ENCODE results near the gene DACT3.

Gene DACT3

DNA sequence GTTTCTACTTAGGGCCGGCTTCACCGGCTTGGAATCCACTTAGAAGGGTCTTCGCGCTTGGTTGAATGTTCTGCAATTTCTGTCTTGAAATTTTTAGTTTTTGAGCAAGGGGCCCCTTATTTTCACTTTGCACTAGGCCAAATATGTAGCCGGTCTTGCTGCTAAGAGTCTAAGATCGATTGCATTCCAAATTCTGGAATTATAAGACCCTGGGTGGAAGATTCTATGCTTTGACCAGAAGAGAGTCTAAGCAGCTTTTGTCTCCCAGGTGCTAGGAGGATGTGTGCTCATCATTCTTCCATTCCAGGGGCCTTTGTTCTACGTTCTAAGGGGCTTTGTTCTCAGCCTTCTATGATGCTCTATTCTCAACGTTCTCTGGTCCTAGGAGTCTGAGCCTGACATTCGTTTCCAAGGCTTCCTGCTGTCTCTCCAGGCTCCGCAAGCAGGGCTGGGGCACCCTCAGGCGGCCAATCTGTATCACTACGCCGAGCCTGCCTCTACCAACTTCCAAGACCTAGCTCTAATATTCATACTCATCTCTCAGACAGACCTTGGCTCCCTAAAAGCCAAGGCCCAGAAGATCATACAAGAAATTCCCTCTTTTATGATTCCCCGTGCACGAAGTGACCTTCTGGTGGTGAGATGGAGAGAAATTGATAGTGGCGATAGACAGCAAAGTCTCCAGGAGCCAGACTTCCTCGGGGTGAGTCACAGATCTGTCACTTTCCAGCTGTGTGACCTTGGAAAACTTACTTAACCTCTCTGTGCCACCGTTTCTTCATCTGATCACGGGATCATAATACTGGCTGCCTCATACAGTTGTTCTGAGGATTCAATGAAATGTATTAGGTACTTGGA is 982 bp upstream of the DACT3 start:
- DNase-seq = peak; percentile 38

GRCh38 chr19:46660551-46661019 is 397 bp downstream of the DACT3 start:
- no peak for DNase-seq

- DNase-seq = no peak
These were observed 919 bp downstream of the DACT3 start for GRCh38 chr19:46660008-46660517.

GRCh38 chr19:46659151-46660007 is 1.6 kb downstream of the DACT3 start:
- DNase-seq = no peak

DNA sequence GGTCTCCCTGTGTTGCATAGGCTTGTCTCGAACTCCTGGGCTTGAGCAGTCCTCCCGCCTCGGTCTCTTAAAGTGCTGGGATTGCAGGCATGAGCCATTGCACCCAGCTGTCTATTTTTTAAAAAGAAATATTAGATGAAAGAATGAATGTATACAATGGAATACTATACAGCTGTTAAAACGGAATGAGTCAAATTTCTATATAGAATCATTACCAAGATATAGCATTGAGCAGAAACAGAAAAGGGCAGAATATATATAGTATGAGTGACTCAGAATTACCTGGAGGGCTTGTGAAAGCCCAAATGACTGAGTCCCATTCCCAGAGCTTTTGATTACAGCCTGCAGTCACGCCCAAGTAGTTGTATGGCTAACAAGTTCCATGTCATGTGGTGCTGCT is 4.4 kb downstream of the DACT3 start:
- DNase-seq = no peak

DNA sequence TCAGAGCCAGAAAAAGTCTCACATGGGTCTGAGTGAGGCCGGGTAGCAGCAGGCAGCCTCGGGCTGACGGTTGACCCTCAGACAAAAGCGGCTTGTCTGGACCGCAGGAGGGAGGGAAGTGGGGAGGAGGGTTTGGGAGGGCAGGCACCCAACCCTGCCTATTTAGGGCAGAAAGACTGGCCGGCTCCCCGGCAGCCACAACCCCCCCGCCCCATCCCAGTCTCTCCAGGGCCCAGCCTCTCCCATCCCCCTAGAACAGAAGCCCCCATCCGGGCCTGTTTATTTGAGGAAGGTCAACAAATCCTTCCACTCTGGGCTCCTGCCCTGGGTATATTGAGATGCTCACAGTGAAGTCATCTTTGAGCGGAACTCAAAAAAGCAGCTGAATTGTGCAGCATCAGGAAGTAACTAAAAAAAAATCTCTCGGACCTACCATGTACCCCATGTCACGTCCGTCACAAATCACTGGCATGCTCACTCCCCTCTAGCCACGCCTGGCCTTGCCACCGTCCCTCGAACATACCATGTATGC is 6.3 kb downstream of the DACT3 start:
- no peak for DNase-seq

DNA sequence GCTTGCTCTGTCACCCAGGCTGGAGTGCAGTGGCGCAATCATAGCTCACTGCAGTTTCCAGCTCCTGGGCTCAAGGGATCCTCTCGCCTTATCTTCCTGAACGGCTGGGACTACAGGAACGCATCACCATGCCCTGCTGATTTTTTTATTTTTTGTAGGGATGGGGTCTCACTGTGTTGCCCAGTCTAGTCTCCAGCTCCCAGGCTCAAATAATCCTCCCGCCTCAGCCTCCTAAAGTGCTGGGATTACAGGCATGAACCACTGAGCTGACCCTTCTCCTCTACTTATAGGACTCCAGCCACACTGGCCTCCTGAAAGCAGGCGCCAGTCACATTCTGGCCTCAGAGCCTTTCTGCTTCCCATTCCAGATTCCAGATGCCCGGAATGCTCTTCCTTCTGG is 10.5 kb downstream of the DACT3 start:
- no peak for DNase-seq

- no peak for DNase-seq
These were observed 11.7 kb downstream of the DACT3 start for GRCh38 chr19:46648961-46649960.

- DNase-seq = no peak
These were observed 12.7 kb downstream of the DACT3 start for GRCh38 chr19:46648060-46648960.

DNA sequence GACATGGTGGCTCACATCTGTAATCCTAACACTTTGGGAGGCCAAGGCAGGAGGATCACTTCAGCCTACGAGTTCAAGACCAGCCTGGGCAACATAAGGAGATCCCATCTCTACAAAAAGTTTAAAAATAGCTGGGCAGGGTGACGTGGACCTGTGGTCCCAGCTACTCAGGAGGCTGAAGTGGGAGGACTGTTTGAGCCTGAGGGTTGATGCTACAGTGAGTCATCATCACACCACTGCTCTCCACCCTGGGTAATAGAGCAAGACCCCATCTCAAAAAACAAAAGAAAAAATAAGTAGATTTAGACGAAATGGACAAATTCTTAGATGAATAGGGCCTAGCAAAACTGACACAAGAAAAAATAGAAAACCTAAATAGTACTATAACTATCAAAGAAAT is 14.6 kb downstream of the DACT3 start:
- no peak for DNase-seq

- no peak for DNase-seq
These were observed 16.3 kb downstream of the DACT3 start for GRCh38 chr19:46644720-46645119.

GRCh38 chr19:46640656-46641055 is 20.3 kb downstream of the DACT3 start:
- no peak for DNase-seq

GRCh38 chr19:46639358-46640182 is 21.4 kb downstream of the DACT3 start:
- no peak for DNase-seq

DNA sequence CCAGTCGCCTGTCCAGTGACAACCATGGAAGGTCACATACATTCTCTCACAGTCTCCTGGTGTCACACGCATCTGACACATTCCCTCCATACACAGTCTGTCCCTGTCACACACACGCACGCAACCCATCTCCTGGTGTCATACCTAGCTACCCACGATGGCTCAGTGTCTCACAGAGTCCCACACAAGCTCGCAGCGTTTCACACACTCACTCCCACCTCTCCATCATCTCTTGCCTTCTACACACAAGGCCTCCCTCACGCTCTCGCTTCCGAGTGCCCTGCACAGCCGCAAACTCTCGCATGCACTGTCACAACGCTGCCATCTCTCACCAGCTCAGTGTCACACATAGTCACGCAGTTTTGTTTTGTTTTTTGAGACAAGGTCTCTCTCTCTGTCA is 23.8 kb downstream of the DACT3 start:
- no peak for DNase-seq

DNA sequence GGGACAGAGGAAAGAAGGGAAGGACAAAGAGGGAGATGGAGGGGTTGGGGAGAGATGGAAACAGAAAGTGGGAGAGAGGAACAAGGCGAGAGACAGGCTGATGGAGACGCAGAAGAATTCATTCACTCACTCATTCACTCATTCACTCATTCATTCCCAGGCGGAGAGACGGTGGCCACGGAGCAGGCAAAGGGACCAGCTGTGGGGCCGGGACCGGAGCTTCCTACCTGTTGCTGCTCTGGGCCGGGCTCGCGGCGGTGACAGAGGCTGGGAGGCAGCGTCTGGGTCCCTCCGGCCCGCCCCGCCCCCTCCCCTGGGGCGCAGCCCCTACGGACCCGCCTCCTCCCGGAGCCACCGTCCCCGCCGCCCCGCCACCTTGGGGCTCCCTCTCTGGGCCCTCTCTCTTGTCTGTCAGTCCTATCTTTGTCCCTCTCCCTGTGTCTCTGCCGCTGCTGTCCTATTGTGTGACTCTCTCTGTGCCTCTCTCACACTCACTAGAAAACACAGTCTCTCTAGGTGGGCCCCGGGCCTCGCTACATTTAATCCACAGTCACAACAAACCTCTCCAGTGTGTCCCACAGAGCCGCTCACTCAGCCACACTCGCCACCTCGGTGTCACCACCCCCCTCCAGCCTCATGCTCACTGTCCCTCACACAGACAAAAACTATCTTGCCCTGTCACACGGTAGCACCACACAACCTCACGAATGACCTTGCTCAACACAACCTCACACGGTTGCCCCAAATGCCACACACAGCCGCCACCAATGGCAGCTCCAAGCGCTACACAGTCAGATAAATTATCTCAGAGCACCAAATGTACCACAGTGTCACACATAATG is 24.8 kb downstream of the DACT3 start, which contains the start of gene GNG8:
Gene GNG8, minus strand, starts transcription at position 283 of the 842 bp plus-strand sequence. CDS start 1,520 bp downstream, outside the sequence.
- no peak for DNase-seq

DNA sequence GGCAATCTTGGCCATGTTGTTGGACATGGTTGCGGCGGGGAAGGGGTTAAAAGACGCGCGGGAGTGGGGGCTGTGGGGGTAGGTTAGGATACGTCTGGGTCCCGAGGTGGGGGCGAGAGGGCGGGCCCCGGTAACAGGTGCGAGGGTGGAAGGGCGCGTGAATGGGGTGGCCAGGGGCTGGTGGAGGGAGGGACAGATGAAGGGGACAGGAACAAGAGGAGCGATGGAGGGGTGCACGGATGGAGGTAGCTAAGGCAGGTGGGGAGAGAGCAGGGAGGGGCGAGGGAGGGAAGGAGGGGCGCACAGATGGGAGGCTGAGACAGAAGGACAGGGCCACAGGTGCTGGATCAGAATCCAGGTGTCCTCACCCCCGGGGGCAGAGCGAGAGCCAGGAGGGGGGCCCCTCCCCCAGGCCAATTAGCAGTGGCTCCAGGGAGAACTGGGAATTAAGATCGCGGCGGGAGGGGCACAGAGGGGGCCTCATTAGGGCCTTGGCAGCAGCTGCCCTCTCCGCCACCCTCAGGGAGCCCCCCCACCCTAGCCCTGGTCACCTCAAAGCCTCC is 26.2 kb downstream of the DACT3 start:
- peak; percentile 27 for DNase-seq

DNA sequence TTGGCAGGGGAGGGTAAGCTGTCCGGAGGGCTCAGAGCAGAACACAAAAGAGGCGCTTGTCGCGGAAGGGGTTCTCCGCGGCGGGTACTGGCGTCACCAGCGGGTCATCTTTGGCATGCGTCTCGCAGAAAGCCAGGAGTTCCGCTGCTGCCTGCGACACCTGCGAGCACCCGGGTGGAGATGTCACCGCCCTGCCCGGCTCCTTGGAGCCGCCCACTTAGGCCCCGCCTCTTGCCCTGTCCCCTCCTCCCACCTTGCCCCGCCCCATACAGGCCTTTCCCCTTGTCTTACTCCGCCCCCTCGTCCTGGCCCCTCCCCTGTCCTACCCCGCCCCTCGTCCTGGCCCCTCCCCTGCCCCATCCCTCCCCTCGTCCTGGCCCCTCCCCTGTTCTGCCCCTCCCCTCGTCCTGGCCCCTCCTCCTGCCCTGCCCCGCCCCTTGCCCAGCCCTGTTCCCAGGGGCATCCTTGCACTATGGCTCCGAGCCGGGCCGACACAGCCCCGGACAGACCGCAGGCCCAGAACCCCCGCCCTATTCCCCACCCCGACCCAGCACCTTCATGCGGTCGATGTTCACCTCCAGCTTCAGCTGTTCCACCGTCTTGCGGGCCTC is 26.8 kb downstream of the DACT3 start:
- no peak for DNase-seq

- DNase-seq = no peak
These were observed 27.9 kb downstream of the DACT3 start for GRCh38 chr19:46633130-46633529.

All from NCI-H524 treated with DMSO at 0.1 percent for 48 hours (cell line).